Measurements from ENCODE around the gene CWC15.

Gene CWC15

DNA sequence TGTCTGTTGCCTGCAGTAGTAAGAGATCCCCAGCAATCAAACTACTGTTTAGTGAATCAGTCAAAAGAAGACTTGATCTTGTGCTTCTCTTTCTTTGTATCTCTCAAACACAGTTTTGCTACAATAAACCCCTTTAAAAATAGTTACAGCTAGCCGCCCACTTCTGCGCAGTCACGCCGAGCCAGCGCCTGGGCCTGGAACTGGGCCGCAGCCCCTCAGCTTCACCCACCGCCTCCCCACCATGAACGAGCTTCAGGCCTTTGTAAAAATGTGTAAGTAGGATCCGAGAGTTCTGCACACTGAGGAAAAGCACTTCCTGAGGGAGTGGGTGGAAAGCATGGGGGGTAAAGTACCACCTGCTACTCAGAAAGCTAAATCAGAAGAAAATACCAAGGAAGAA, 60.5 kb downstream of the CWC15 start:
- DNase-seq, result no peak
